ENCODE measurements around the gene VWA5B1.

DNA sequence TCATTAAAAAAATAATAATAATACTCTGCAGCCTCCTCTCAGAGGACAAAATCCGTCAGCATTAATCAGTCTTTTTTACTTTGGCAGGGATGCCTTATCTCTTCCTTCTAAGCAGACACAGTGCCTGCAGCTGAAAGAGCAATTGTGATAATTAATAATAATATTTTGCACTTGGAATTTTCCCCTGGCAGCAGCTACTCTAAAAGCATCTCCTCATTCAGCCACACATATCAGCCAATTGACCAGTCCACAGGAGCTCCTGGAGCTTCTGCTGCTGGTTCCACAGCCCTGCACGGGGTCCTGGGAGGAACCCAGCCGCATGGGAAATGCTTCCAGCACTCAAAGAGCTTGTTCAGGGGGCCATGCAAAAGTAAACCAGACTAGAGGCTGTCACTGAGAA is 31.0 kb upstream of the VWA5B1 start:
- TF ChIP-seq, protein P1, sequence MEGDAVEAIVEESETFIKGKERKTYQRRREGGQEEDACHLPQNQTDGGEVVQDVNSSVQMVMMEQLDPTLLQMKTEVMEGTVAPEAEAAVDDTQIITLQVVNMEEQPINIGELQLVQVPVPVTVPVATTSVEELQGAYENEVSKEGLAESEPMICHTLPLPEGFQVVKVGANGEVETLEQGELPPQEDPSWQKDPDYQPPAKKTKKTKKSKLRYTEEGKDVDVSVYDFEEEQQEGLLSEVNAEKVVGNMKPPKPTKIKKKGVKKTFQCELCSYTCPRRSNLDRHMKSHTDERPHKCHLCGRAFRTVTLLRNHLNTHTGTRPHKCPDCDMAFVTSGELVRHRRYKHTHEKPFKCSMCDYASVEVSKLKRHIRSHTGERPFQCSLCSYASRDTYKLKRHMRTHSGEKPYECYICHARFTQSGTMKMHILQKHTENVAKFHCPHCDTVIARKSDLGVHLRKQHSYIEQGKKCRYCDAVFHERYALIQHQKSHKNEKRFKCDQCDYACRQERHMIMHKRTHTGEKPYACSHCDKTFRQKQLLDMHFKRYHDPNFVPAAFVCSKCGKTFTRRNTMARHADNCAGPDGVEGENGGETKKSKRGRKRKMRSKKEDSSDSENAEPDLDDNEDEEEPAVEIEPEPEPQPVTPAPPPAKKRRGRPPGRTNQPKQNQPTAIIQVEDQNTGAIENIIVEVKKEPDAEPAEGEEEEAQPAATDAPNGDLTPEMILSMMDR (IDR thresholded peaks at IDR 0.05): no peak
- no peak for TF ChIP-seq POLR2AphosphoS5 (IDR thresholded peaks at IDR 0.05)

Data from breast epithelium (tissue), 3 donors.